ENCODE results near the gene HOXA2.
A peak's percentile ranks its signal among the peaks of the same experiment; 100 is the strongest.

Gene HOXA2

DNA sequence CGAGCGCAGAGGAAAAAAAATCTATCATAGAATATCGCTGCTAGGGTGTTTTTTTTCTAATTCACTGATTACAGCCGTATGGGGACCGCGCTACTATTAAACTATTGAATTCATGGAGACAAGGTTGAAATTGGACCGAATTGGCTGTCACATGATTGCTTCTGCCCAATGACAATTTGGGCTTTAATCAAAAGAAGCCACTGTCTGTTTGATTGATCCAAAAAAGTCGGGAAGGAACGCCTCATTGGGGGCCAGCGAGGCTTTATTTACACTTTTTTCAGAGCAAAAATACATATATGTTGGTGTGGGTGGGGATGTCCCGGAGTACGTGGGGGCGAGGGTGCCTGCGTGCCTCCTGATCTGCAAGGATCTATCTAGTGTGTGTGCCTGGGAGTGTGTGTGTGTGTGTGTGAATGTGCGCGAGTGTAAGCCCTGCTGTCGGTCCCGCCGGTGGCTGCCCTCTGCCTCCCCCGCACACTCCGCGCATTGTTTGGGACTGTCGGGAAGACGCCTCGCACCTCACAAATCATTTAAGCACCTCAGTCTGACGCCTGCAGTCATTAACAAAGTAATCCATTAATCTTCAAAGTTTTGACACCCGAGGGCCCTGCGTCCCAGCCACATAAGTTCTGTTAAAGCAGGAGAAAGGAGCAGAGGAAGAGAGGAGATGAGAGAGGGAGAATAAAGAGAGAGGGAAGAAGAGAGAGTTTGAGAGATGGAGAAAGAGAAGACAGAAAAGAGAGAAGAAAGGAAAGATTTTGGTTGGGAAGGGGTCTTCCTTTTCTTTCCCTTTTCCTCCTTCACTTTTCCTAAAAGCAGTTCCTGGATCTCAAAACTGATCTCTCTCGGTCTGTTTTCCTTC, at the start of gene HOXA2:
Gene HOXA2, minus strand, starts transcription at position 103 of the 862 bp plus-strand sequence. CDS start 183 bp downstream, outside the sequence.
- DNase-seq (ENCODE audit: extremely low spot score, insufficient read length, low read depth) (no peak), FAIRE-seq (no peak)

DNA sequence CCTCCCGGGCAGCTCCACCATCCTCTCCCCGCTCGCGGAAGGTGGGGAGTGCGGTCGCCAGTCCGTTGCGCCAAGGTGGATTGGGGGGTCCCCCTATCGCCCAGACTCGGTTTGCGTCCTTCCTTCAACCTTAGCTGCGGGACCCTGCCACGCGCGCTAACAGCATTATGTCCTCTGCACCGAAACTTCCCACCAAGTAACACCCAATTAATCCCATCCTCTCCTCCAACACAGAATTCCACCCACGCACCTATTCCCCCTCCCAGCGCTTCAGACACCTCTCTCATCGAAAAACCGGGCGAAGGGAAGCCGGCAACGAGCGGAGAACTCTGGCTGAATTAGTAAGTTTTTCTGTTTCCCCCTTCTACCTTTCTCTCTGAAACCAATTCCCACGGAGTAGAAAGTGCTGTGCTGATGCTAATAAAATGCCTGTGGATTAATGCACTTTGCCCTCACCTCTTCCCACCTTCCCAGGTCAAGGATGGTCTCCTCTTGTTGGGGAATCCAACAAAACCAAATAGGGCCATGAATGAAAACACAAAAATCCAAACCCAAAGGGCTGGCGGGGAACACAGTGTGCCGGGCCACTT, 49.0 kb upstream of the HOXA2 start:
- FAIRE-seq (no peak), DNase-seq (ENCODE audit: extremely low spot score, insufficient read length, low read depth) (no peak)

DNA sequence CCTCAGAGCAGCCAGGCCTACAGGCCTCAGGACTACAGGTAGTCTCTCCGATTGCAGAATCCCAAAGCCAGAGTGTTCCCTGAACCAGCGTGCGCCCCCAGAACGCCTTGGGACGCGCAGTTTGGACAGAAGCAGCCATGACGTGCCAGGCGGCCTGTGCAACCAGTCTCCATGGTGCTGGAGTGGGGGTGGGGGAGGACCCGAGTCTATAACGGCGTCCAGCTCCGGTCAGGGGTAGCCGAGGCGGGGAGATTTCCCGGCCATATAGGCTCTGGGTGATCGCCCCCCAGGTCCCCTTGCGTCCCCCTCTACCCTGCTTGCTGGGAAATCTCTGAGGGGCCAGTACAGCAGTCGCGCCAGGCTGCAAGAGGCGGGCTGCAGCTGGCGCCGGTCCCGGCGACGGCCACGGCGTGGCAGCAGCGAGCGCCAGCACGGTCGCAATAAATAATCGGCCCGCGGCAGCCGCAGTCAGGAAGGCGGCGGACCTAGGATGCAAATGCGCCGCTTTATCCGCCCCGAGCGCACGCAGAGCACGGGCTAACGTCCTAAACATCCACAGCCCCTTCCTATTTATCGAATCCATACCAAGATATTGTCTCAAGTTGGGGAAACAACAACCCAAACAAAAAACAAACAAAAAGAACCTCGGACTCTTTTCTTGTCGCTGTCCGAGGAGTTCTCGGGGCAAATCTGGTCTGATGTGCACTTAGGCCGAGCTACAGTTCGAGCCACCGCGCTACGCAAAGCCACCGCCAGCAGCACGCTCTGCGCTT, 48.3 kb upstream of the HOXA2 start:
- peak; percentile 76 for DNase-seq (ENCODE audit: extremely low spot score, insufficient read length, low read depth)
- FAIRE-seq = peak; percentile 66

- no peak for FAIRE-seq
These were observed 47.5 kb upstream of the HOXA2 start for GRCh38 chr7:27149842-27150567.

DNA sequence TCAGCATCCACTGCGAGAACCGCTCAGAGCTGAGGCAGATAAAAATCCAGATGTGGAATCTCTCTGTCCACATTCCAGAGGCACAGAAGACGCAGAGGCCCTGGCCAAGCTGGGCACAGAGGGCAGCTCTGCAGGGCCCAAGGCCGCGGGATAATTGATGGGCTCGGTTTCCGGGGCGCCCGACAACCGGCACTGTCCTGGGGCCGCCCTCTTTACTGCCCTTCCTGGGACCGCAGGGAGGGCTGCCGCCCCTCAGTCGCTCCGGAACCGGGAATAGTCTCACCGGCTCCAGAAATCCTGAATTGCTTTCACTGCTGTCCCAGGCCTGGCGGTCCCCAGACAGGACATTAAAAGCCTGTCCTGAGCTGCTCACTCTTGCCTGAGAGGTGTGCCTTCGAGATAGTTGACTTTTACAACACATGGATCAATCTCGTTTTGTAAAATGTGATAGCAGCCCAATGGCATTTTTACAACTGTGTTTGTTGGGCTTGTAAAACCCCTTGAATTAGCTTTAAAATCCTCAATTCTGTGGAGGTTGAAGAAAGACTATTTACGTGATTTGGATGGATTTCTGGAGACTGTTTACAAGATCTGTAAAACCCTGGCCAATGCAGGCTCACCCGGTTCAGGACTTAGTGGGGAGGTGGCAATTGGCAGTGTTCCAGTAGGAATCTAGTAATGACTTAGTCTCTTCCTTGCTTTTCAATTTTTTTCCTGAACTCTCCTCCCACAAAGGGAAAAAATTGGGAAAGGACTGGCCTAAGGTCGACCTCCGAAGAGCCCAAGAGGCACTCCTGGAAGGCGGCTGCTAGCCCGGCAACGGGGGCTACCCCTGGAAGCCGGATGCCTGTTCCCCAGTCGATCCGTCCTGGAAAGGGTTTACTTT, 46.5 kb upstream of the HOXA2 start:
- FAIRE-seq (no peak), DNase-seq (ENCODE audit: extremely low spot score, insufficient read length, low read depth) (no peak)

More at GRCh38 chr7:27149842-27150567, 47.5 kb upstream of the HOXA2 start:
- no peak for DNase-seq (ENCODE audit: extremely low spot score, insufficient read length, low read depth)

DNA sequence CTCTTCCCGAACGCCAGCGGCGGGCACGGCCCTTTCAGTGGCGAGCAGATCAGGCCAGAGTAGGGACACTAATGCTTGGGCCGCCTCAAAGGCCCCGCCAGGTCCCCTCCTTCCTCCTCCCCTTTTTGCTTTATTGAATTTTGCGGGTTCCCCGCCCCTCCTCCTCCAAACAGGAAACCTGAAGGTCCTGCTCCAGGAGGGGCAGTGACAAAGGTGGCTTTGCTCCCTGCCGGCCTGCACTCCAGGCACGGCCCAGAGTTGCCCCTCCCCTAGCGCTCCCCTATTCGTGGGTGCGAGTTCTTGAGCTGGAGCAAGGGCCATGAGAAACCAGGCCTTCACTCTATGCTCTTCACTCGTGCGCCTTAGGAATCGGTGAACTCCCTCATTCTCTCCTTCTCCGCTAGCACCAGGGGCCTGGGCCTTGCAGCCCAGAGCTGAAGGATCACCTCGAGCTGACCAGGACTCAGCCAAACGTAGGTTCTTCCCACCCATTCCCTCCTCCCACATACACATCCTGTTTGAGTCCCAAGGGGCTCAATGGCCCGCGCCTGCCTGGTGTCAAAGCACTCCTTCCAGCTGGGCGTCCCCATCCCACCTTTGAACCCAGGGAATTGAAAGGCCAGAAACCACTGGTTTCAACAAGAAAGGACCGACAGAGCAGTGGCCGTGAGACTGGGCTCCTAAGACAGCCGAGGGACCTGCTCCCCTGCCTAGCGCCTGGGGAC, 45.7 kb upstream of the HOXA2 start:
- DNase-seq (ENCODE audit: extremely low spot score, insufficient read length, low read depth) = no peak
- no peak for FAIRE-seq

GRCh38 chr7:27147199-27148030, 44.9 kb upstream of the HOXA2 start, which contains the start of gene HOXA6:
Gene HOXA6 (minus strand): TSS chr7:27147774. CDS start chr7:27147749, 25 bp downstream.
- no peak for DNase-seq (ENCODE audit: extremely low spot score, insufficient read length, low read depth)

GRCh38 chr7:27146491-27147198, 44.2 kb upstream of the HOXA2 start:
- DNase-seq (ENCODE audit: extremely low spot score, insufficient read length, low read depth) (no peak), FAIRE-seq (no peak)

More at GRCh38 chr7:27147199-27148030, 44.9 kb upstream of the HOXA2 start, which contains the start of gene HOXA6:
- no peak for FAIRE-seq

- FAIRE-seq (no peak), DNase-seq (ENCODE audit: extremely low spot score, insufficient read length, low read depth) (no peak)
These were observed 43.5 kb upstream of the HOXA2 start for GRCh38 chr7:27145914-27146412.

DNA sequence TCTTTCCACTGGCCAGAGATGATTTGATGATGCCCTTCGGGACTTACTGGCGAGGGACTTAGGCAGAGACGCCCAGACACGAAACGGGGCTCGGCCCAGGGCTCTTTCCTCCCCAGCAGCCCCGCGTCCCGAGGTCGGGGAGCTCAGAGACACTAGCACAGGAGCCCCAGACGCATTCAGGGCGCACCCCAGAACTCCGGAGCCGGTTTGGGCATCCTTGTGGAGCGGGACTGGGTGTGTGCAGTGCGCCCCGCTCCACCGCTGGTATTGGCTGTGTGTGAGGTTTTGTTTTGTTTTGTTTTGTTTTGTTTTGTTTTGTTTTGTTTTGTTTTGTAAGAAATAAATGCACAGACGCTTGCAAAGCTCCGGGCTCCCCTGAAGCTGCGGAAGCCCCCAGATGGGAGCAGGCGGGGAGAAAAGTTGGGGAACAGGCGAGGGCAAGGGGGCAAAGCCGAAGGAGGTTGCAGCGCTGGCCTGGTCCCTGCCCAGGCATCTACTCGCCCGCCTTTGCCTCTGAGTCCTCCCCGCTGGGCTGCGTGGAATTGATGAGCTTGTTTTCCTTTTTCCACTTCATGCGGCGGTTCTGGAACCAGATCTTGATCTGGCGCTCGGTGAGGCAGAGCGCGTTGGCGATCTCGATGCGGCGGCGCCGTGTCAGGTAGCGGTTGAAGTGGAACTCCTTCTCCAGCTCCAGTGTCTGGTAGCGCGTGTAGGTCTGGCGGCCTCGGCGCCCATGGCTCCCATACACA, 42.9 kb upstream of the HOXA2 start:
- DNase-seq (ENCODE audit: extremely low spot score, insufficient read length, low read depth) (no peak), FAIRE-seq (no peak)

- DNase-seq (ENCODE audit: extremely low spot score, insufficient read length, low read depth) = no peak
- no peak for FAIRE-seq
These were observed 42.3 kb upstream of the HOXA2 start for GRCh38 chr7:27144781-27145164.

DNA sequence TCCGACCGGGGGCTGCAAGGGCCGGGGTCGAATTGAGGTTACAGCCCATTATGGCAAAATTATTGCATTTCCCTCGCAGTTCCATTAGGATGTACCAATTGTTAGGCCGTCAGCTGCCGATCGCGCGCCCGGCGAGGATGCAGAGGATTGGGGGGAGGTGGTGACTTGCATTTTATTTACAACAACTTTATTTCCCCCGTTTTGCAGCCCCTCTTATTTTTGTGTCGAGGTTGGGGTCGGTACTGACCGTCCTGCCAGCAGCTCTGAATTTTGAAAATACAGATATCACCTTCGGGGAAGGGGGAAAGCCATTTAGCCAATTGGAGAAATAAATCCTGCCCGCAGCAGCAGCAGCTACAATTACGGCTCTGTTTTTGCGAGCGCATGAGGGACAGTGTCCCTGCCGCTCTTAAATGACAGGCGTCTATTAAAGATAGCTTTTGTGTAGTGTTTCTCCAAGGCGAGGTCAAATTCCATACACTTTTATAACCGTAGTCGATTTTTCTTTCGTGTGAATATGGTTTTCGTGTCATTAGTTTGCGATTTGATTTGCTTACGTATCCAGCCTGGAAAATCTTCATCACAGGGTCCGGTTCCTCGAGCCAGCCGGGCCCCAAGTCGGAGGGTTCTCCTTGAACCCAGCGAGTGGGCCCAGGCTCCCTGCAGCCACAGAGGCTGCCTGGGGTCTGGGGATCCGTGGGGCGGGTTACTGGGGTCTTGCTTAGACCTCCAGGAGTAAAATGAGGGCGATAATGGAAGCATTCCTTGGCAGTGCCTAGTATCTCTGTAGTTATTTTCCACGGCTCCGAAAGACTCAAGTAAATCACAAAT, 41.7 kb upstream of the HOXA2 start:
- FAIRE-seq (no peak), DNase-seq (ENCODE audit: extremely low spot score, insufficient read length, low read depth) (no peak)

DNA sequence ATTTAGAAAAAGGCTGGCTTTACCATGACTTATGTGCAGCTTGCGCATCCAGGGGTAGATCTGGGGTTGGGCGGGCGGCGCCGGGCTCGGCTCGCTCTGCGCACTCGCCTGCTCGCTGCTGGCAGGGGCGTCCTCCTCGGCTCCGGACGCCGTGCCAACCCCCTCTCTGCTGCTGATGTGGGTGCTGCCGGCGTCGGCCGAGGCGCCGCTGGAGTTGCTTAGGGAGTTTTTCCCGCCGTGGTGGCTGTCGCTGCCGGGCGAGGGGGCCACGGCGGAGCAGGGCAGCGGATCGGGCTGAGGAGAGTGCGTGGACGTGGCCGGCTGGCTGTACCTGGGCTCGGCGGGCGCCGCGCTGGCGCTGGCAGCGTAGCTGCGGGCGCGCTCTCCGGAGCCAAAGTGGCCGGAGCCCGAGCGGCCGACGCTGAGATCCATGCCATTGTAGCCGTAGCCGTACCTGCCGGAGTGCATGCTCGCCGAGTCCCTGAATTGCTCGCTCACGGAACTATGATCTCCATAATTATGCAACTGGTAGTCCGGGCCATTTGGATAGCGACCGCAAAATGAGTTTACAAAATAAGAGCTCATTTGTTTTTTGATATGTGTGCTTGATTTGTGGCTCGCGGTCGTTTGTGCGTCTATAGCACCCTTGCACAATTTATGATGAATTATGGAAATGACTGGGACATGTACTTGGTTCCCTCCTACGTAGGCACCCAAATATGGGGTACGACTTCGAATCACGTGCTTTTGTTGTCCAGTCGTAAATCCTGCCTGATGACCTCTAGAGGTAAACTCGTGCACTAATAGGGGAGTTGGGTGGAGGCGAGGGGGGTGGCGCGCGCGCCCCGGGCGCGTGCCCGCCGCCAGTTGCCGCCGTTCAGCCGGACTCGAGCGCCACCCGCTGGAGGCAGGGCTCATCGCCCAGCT, 40.8 kb upstream of the HOXA2 start, which contains the start of gene HOXA5:
Gene HOXA5, minus strand, starts transcription at position 659 of the 927 bp plus-strand sequence. Its CDS starts 74 bp downstream, at position 585.
- no peak for DNase-seq (ENCODE audit: extremely low spot score, insufficient read length, low read depth)
- no peak for FAIRE-seq

DNA sequence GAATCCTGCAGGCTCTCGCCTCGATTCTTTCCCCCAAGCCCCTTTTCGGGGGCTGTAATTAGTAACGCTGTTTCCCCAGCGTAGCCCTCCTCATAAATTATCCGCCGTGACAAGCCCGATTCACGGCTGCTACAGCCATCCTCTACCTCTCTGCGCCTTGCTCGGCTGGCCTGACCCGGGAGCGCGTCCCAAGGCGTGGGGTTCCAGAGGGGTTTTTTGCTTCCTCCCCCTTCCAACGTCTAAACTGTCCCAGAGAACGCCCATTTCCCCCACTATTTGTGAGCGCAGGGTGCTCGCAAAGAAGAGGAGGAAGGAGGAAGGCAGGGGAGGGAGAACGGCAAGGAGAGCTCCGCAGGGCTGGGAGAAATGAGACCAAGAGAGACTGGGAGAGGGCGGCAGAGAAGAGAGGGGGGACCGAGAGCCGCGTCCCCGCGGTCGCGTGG, 40.1 kb upstream of the HOXA2 start:
- FAIRE-seq = no peak
- no peak for DNase-seq (ENCODE audit: extremely low spot score, insufficient read length, low read depth)
